Breast epithelium (tissue), 3 donors: Measurements from ENCODE around the gene PHKA2.

Experiments
- POLR2AphosphoS5 ChIP-seq, 3 donors: sonication (generic); formaldehyde crosslinking; IDR thresholded peaks; one replicate each; pipeline ENCODE4 v1.6.1; 2017; ENCODE audit warnings: antibody characterized with exemption in 3 of 3
- TF ChIP-seq, protein P1 (sequence below), 3 donors: fragments of 450-650 bp; IDR thresholded peaks; one replicate each; pipeline ENCODE4 v1.5.1; 2016 to 2017; ENCODE audit warnings: antibody characterized with exemption in 3 of 3, mild to moderate bottlenecking in 3 of 3, moderate library complexity in 3 of 3

- TF ChIP-seq, protein P1, sequence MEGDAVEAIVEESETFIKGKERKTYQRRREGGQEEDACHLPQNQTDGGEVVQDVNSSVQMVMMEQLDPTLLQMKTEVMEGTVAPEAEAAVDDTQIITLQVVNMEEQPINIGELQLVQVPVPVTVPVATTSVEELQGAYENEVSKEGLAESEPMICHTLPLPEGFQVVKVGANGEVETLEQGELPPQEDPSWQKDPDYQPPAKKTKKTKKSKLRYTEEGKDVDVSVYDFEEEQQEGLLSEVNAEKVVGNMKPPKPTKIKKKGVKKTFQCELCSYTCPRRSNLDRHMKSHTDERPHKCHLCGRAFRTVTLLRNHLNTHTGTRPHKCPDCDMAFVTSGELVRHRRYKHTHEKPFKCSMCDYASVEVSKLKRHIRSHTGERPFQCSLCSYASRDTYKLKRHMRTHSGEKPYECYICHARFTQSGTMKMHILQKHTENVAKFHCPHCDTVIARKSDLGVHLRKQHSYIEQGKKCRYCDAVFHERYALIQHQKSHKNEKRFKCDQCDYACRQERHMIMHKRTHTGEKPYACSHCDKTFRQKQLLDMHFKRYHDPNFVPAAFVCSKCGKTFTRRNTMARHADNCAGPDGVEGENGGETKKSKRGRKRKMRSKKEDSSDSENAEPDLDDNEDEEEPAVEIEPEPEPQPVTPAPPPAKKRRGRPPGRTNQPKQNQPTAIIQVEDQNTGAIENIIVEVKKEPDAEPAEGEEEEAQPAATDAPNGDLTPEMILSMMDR (IDR thresholded peaks at IDR 0.05): no peak
- no peak for TF ChIP-seq POLR2AphosphoS5 (IDR thresholded peaks at IDR 0.05)
These were observed 28.2 kb downstream of the PHKA2 start for GRCh38 chrX:18955676-18956075.
